Measurements from ENCODE around the gene TRAF5.
"Not testable (repeated sequence)": the region's sequence is repeated elsewhere in the genome, so short reads cannot be mapped to it uniquely, and the experiment has no call there.

TRAF5 gene, protein sequence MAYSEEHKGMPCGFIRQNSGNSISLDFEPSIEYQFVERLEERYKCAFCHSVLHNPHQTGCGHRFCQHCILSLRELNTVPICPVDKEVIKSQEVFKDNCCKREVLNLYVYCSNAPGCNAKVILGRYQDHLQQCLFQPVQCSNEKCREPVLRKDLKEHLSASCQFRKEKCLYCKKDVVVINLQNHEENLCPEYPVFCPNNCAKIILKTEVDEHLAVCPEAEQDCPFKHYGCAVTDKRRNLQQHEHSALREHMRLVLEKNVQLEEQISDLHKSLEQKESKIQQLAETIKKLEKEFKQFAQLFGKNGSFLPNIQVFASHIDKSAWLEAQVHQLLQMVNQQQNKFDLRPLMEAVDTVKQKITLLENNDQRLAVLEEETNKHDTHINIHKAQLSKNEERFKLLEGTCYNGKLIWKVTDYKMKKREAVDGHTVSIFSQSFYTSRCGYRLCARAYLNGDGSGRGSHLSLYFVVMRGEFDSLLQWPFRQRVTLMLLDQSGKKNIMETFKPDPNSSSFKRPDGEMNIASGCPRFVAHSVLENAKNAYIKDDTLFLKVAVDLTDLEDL

DNA sequence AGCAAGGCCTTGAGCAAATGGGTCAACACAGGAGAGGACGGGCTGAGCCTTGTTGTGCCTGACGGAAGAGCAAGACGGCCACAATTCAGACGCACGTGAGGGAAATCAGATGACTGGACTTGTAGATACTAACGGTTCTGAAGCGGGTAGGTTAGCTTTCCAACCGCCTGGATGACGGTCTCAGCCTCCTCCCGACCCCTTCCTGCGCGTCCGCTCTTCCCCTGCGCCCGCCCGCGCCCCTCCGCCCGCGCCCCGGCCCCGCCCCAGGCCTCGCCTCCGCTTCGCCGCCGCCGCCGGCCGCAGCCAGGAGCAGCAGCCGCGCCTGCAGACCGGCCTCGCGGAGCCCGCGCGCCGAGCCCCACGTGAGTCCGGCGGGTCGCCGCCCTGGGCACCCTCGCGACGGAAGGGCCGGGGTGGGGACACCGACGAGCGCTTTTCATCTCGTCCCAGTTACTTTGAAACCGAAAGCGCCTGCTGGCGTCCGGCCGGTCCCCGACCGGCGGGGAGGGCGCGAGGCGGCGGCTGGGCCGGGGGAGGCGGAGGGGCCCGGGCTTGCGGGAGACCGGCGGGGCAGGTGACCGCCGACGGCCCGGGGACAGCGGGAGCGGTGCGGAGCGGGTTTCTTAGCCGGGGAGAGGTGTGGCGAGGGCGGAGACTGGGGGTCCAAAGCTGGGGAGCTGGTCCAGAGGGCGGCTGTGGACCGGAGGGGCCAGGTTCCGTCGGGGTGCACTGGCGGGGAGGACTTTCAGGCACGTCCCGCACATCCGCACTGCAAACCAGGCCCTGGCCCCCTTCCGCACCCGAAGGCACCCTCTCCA is at the start of gene TRAF5:
TSS of gene TRAF5 (plus strand) at position 306 of the 818 bp plus-strand sequence. CDS start 26,407 bp downstream, outside the sequence.
- peak; percentile 33 to 35 for DNase-seq

DNA sequence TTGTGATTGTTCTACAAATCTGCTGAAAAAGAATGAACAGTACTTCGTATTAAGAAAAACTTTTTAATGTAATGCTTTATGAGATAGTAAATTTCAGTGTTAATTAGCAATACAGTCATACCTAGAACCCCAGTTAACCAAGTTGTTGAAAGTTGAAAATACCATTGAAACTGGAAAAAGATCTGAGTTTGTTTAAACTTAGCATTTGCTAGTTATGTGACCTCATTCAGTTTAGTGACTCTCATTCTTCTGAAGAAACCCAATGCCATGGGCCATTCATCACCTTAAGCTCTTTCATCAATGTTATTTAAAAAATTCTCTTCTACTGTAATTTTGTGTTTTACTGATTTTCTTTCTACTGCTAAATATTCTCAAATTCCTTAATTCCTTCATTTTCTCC is 47.3 kb upstream of the TRAF5 start:
- no peak for DNase-seq

DNA sequence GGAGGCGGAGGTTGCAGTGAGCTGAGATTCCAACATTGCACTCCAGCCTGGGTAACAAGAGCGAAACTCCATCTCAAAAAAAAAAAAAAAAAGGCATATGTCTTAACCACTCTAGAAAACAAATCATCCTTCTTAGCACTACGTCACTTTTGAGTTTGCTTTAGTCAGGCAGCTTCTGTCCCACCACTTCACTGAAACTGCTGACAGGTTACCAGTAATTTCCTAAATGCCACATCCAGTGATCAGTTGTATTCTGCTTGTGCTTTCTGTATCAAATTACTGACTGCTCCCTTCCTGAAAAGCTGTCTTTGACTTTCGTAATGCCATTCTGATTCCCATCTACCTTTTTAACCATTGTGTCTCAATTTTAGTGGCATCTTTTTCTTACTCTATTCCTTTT is 45.7 kb upstream of the TRAF5 start:
- no peak for DNase-seq

DNA sequence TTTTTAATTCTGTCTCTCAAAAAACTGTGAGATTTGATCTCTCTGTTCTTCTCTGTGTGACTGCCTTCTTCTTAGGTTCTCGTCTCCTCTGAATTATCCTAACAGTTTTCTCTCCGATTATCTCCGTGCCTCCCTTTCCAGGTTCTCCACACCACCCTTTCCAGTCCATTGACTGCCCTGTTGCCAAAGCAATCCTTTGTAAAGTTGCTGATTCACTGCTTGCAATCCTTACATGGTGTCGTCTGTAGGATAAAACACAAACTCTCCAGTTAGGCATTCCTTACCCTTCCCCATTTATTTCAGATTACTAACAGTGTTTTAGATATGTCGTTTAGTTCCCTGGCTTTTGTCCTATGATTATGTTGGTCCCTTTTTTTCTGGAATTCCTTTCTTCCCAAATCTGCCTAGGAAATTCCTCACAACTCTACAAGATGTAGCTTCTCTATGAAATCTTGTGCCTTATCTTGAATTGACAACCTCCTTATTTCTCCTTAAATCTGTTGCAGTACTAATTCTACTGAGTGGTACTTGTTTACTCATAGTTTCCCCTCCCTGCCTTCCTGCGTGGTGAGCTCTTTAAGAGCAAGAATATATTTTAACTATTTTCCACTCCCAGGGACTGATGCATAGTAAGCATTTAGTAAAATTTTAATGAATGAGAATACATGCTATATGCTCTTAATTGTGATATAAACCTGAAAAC is 45.2 kb upstream of the TRAF5 start:
- no peak for DNase-seq

DNA sequence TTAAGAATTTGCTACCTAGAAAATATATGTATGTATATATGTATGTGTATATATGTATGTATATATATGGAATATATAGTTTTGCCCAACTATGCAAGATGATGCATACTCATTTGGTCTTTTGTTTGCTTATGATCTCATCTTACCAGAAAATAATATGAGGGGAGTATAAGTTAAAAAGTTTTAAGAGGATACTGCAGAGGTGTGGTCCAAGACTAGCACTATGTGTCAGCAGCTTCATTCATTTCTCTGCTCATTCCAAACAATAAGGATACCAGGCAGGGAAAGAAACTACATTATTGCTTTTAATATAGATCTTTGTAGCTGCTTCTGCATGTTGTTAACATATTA is 44.6 kb upstream of the TRAF5 start:
- DNase-seq = no peak

DNA sequence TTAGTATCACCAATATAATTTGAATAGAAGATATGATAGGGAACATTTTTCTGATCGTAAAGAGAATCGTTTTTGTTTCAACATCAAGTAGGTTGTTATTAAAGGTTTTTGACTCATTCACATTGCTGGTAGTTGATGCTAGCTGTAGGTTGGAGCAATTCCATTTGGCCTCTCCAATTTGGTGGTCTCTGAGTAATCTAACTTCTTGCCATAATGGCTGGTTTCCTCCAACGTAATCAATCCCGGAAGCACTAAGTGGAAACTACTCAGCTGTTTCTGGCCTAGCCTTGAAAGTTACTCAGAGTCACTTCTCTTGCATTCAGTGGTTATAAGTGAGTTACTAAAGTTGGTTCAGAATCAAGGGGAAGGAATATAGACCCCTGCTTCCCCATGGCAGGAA is 41.4 kb upstream of the TRAF5 start:
- DNase-seq = no peak

DNA sequence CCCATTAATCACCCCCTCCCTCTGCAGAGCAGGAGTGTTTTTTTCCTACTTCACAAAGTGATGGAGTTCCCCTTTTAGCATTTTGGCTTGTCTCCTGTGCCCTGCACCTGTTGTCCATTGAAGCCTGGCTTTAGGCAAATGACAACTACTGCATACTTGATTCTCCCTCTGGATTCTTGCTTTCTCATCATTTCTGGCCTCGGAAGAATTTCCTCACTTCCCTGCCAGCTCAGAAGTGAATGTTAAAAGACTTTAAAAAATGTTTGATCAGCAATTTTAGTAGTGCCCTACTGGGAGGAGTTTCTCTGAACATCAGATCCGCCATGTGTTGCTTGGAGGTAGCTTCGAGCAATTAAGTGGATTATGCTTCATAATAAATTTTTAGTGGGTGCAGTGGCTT is 39.4 kb upstream of the TRAF5 start:
- DNase-seq = no peak

DNA sequence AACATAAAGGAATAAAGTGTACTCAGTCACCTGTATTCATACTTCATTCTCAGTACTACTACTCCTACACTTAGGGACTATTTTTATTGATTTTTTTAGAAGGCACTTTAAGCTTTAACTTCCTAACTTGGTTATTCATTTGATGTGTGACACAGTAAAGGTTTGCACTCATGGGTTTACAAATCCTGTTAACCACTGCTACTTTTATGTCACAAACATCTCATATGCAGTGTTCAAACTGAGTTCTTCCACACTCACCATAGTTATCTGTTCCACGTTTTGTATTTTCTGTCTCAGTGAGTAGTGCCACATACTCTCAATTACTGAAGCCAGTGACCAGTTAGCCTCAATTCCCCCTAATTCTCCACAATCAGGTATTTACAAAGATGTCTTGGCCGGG is 34.2 kb upstream of the TRAF5 start:
- no peak for DNase-seq

DNA sequence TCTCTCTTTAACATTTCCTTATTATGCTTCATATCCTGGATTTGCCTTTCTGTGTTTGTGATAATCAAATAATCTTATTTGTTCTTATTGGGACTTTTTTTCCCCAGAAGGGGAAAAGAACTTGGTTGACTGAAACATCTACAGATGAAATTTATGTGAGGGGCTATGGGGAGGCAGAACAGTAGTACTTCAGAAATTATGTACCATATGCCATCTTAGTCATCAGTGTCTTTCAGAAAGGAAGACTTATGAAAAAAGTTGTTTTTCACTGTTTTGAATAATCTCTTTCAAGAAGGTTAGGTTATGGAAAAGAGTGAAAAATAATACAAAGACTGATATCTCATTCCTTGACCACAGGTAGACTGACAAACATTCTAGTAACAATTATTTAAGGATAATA is 30.2 kb upstream of the TRAF5 start:
- no peak for DNase-seq

DNA sequence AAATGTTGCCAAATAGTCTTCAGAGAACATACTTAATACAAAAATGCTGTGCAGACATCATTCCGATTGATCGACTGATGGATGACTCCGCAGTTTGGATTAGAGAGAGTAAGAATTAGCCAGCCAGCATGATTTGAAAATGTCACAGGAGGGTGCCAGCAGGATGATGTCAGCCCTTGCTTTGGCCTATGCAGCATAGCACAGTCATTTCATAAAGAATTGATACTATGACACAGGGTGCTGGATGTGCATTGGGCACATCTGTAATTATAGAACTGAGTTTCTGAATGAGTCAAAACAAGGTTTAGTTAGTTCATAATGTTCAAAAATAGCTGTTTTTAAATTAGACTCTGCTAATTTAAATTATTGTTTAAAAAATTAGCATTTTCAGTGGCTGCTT is 21.6 kb upstream of the TRAF5 start:
- no peak for DNase-seq

DNA sequence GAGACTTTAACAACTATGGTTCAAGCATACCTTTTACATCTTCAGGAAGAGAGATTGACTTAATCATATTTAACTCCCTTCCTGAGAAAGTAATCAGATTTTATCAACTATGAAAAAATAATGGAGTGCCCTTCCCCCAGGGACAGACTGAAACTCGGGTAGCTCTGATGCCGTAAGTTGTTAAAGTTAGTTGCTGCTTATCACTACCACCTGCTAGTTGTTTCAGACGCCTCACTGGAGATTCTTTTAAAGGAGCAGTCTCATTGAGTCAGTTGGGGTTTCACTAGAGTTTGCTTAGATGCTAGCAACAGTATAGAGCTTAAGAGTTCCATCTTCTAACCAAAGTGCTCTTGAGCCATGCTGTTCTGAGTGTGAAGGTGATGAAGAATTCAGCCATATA is 17.0 kb upstream of the TRAF5 start:
- DNase-seq = no peak

DNA sequence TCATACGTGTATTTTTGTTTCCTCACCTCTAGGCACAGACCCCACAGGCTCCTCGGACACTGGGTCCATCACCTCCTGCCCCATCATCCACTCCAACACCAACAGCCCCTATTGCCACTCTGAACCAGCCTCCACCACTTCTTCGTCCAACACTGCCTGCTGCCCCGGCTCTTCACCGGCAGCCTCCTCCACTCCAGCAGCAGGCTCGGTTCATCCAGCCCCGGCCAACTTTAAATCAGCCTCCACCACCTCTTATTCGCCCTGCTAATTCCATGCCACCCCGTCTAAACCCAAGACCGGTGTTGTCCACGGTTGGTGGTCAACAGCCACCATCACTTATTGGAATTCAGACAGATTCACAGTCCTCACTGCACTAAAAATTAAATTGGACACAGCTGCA is 13.2 kb upstream of the TRAF5 start:
- no peak for DNase-seq

DNA sequence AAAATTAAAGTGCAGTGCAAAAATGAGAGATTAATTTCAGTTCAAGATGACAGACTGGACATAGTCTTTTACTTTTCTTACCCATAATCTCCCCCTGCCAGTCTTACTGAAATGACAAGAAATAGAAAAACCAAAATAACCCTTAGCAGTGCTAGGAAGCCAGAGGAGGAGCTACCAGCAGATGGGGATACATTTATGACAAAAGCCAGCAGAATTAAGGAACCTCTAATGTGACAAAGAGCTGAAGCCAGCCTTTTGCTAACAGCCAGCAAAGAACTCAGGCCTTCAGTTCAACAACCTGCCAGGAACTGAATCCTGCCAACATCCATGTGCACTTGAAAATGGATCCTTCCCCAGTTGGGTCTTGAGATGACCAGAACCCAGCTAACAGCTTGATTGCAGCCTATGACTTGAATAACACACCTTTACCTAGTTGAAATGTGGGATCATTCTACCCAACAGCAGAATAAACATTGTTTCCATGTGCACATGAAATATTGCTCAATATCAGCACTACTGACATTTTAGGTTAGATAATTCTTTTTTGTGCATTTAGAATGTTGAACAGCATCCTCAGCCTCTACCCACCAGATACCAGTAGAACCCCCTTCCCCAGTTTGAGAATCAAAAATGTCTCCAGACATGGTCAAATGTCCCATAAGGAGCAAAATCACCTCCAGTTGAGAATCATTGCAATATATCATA is 7.9 kb upstream of the TRAF5 start:
- no peak for DNase-seq

DNA sequence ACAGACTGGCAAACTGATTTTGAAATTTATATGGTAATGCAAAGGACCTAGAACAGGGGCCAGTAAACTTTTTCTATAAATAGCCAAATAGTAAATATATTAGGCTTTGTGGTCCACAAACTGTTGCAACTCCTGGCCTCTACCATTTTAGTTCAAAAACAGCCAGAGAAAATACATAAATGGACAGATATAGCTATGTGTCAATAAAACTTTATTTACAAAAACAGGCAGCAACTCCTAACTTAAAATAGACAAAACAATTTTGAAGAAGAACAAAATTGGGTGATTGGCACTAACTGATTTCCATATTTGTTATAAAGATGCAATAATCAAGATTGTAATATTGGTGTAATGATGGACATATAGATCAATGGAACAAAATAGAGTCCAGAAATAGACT is 6.7 kb upstream of the TRAF5 start:
- no peak for DNase-seq

DNA sequence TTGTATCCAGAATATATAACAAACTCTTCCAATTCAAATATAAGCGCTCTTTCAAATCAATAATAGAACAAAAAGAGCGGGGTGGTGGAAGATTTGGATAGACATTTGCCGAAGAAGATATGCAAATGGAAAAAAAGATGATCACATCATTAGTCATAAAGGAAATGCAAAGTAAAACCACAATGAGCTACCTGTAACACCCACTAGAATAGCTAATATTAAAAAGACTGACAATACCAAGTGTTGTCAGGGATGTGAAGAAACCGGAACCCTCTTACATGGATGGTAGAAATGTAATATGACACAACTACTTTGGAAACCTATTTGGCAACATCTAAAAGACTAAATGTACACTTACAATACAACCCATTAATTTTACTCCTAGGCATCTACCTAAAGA is 5.7 kb upstream of the TRAF5 start:
- DNase-seq = no peak

DNA sequence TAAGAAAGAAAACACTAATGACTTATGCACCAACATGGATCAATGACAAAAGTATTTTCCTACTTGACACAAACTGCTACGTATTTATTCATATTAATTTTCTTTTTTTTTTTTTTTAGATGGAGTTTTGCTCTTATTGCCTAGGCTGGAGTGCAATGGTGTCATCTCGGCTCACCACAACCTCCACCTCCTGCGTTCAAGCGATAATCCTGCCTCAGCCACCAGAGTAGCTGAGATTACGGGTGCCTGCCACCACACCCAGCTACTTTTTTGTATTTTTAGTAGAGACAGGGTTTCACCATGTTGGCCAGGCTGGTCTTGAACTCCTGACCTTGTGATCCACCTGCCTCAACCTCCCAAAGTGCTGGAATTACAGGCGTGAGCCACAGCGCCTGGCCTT is 5.0 kb upstream of the TRAF5 start:
- DNase-seq = not testable (repeated sequence)

DNA sequence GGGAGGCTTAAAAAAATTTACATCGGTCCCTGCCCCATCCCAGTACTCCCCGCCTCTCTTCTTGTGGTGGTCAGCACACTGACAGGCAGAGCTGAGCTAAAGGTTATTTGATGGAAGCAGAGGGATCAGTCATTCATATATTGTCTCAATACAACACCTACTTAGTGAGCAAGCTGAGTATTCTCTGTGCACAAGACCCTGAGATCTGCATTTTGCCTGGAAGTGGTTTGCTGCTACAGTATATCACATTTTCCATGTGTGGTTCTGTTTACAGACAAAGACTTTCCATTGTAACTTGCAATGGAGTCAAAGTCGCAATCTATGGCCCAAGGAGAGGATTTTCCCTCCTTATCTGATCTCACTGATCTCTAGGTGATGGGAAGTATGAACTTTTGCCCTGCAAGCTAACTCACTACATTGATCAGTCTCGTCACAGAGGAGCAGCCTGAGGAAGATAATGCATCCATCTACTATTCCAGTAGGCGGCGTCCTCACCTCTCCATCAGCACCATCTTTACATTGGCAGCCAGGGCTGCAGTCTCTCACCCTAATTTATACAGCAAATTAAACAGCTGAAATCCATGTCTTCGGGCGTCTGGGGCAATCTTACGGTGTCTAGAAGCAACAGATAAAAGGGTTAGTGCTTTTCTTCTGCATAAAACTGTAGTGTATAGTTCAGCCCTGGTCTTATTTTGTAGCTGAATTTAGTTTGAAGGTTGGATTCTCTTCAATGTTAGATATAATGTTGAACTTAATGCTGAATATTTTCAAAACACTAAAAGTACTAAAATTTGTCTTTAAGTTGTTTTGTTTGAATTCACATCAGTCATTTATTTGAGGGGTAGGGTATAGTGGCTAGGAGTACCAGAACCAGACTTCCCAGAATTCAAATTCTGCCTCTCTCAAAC is 3.2 kb upstream of the TRAF5 start:
- peak; percentile 50 to 53 for DNase-seq

DNA sequence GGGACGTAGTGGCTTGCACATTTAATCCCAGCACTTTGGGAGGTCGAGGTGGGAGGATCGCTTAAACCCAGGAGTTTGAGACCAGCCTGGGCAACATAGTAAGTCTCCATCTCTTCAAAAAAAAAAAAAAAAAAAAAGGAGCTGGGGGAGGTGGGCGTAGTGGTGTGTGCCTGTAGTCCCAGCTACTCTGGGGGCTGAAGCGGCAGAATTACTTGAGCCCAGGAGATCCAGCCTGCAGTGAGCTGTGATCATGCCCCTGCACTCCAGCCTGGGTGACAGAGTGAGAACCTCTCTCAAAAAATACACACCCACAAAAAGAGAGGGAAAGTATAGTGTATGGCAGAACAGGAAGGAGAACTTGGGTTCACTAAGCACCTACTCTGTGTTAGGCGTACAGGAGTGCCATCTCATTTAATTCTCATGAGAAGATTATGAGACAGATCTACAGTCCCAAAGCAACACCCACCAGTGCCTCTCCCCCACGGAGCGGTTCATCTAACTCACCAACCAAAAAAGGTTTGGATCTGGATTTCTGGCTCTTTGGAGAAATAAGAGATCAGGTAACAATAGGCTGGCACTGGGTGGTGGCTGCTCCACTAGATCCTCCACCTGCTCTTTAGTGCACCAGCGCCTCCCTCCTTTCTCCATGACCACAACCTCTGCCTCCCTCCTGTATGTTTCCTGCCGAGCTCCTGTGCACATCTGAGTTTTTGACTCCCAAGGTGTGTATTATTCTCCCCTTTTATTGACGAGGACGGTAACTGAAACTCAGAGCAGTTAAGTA is 1.4 kb upstream of the TRAF5 start:
- DNase-seq = no peak

DNA sequence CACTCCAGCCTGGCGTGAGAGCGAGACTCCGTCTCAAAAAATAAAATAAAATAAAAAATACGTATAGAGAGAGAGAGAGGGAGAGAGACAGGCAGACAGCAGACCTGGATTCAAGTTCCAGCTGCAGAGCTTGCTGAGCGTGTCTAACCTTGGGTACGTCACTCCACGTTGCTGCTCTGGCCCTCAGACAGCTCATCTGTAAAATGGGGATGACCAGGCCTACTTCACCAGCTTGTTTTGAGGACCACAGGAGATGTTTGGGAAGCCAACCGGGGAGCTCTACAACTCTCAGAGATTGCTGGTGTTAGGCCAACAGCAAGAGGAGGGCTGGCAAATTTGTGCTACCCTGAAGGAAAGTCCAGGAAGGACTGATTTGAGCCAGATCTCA is 499 bp upstream of the TRAF5 start:
- no peak for DNase-seq

DNA sequence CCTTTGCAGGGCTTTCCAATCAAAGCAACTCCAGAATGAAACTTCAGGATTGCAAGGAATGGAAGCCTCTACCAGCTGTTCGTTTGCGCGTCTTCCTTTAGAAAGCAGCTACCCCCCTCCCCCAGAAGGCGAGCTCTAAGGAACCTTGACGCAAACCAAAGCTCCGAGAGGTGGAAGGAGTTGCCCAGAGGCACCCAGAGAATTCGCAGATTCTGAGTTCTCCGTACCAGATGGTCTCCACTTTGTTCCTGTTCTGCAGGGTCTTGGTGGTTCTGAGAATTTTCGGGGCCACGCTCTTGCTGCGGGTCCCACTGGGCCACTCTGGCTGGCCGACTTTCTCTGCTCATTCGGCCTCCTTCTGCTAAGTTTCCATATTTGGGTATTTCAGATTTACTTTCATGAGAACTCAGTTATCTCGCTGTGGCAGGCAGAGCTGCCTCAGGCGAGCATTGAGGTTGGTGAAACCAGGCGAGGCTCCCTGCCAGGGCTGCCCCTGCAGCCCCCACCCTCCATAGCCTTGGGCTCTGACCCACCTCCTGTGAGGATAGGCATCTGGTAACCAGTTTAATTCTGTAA is 801 bp downstream of the TRAF5 start:
- no peak for DNase-seq

All from SHP77 (cell line).